GM12878 (cell line): ENCODE results near the gene RIPK3.

Source experiments
- ATF2 ChIP-seq: IDR thresholded peaks from 2 replicates; pipeline ENCODE4 v1.6.1; 2012; ENCODE audit warnings: low read length, inconsistent platforms
- BACH1 ChIP-seq: fragments of 450-650 bp; IDR thresholded peaks from 2 replicates; pipeline ENCODE4 v1.6.1; 2017; ENCODE audit warnings: mild to moderate bottlenecking, borderline replicate concordance
- CREB1 ChIP-seq: IDR thresholded peaks from 2 replicates; pipeline ENCODE4 v1.6.1; 2012; ENCODE audit warnings: low read depth, mild to moderate bottlenecking, inconsistent platforms
- CTCF ChIP-seq, 3 experiments: IDR thresholded peaks in 2 of 3; conservative IDR thresholded peaks in 1 of 3; 2 replicates each; pipeline ENCODE4 v1.5.1; 2011; ENCODE audit warnings: low read depth in 3 of 3, low read length in 3 of 3, mild to moderate bottlenecking in 3 of 3, control low read depth in 2 of 3, moderate library complexity in 2 of 3, inconsistent platforms in 1 of 3, mixed read lengths in 1 of 3; ENCODE audit not compliant: control insufficient read depth in 2 of 3, insufficient read depth in 1 of 3; ENCODE audit errors: extremely low read depth in 1 of 3
- POLR2A ChIP-seq: IDR thresholded peaks from 2 replicates; pipeline ENCODE4 v1.6.1; 2011; ENCODE audit warnings: low read depth, mild to moderate bottlenecking, low read length
- RFX5 ChIP-seq: IDR thresholded peaks from 2 replicates; pipeline ENCODE4 v1.6.1; 2011; ENCODE audit warnings: low read depth, low read length, improper control_type of control experiment
- SPI1 ChIP-seq: IDR thresholded peaks from 2 replicates; pipeline ENCODE4 v1.6.1; 2011; ENCODE audit warnings: low read depth, mild to moderate bottlenecking, low read length, moderate library complexity, borderline replicate concordance; ENCODE audit not compliant: insufficient read depth

- TF ChIP-seq BACH1 (no peak), CREB1 (no peak), SPI1 (no peak), ATF2 (no peak), RFX5 (no peak), POLR2A (no peak), CTCF (IDR thresholded peaks at IDR 0.05 in 2 of 3, conservative IDR thresholded peaks at IDR 0.05 in 1 of 3; ENCODE audit: control insufficient read depth in 2 of 3, extremely low read depth in 1 of 3, insufficient read depth in 1 of 3, low read depth in 3 of 3, low read length in 3 of 3) (no peak)
Measured at GRCh38 chr14:24327303-24327702, 12.5 kb downstream of the RIPK3 start.
